Lower lobe of right lung (tissue), 2 donors: ENCODE measurements around the gene MEIS3. TPM values are rescaled to one million over a fixed set of nuclear protein-coding genes. Genes with fewer than 3 reads are reported as not detected.

Experiments used
- ATAC-seq, 2 donors: fragments of 200-7000 bp; cut with Tn5 transposase; one replicate each; pipeline ENCODE4 v1.9.1; 2020 to 2022; ENCODE audit warnings: mild to moderate bottlenecking in 2 of 2, moderate library complexity in 2 of 2
- DNase-seq: peaks from one replicate; pipeline ENCODE4 v3.0.0-alpha.2; 2020
- H3K27ac ChIP-seq: fragments of 200-600 bp; one replicate; pipeline ENCODE4 v1.8.0; 2022
- H3K27me3 ChIP-seq: fragments of 200-600 bp; one replicate; pipeline ENCODE4 v1.8.0; 2022; ENCODE audit warnings: low read depth
- H3K36me3 ChIP-seq: fragments of 200-600 bp; one replicate; pipeline ENCODE4 v1.8.0; 2022; ENCODE audit warnings: mild to moderate bottlenecking
- H3K4me1 ChIP-seq: fragments of 200-600 bp; one replicate; pipeline ENCODE4 v1.8.0; 2022
- H3K4me3 ChIP-seq: fragments of 200-600 bp; one replicate; pipeline ENCODE4 v1.8.0; 2022; ENCODE audit warnings: mild to moderate bottlenecking
- H3K9me3 ChIP-seq: fragments of 200-600 bp; one replicate; pipeline ENCODE4 v1.8.0; 2022
- CTCF ChIP-seq: fragments of 200-600 bp; IDR thresholded peaks from one replicate; pipeline ENCODE4 v1.8.0; 2022; ENCODE audit warnings: antibody characterized with exemption, mild to moderate bottlenecking
- intact Hi-C: fragments of 100-400 bp; cut with DNase I; formaldehyde crosslinking; loops from one replicate; pipeline ENCODE4 v1.11.0; 2022
- total RNA-seq: library from RNA; stranded (reverse); fragmentation: NEBNext Ultra II Directional; extraction: Animal tissue kit (Norgen Biotek cat#: 25700); gene quantifications from one replicate; pipeline ENCODE4 v1.2.1, GENCODE V29; 2021
- donor health status: DM: no; HTN: yes; CAD: no; lungs with severe emphysema.

The MEIS3 gene
- total RNA-seq, 1 donor from 2014 or later = 5.3 TPM

GRCh38 chr19:47353307-47353712 lies 66.0 kb downstream of the MEIS3 start:
- no peaks in the 10 kb centered on the region for H3K27me3 ChIP-seq
- no peak for TF ChIP-seq CTCF
- intact Hi-C loops = no loop called here
- no peak overlapping the region for H3K27ac ChIP-seq
- no peaks in the 10 kb centered on the region for H3K9me3 ChIP-seq
- peaks cover 17% of the 10 kb centered on the region for H3K4me1 ChIP-seq
- H3K4me3 ChIP-seq = no peak overlapping the region
- no peak for ATAC-seq
- H3K36me3 ChIP-seq = peaks cover 60% of the 10 kb centered on the region
- no peak for DNase-seq

Other genes starting within 250 kb of the MEIS3 start
- gene BBC3, start 188.3 kb downstream of the MEIS3 start, total RNA-seq = 18.5 TPM
- gene CCDC9, start 163.0 kb downstream of the MEIS3 start, total RNA-seq = 30.7 TPM
- gene INAFM1, start 144.6 kb downstream of the MEIS3 start, total RNA-seq = 18.0 TPM
- 79.9 TPM for gene C5AR1, start 109.7 kb downstream of the MEIS3 start, total RNA-seq
- 6.4 TPM for gene C5AR2, start 87.4 kb downstream of the MEIS3 start, total RNA-seq
- gene DHX34, start 70.2 kb downstream of the MEIS3 start, total RNA-seq = 14.5 TPM
- gene SLC8A2, start 52.4 kb upstream of the MEIS3 start, total RNA-seq = 0.27 TPM
- gene KPTN, start 64.7 kb upstream of the MEIS3 start, total RNA-seq = 14.5 TPM
- 115 TPM for gene NAPA, start 95.5 kb upstream of the MEIS3 start, total RNA-seq
- 0.89 TPM for gene ZNF541, start 153.6 kb upstream of the MEIS3 start, total RNA-seq
- 18.3 TPM for gene BICRA, start 189.6 kb upstream of the MEIS3 start, total RNA-seq